Loucy (cell line): Measurements from ENCODE around the gene MYD88.

ENCODE experiments used
- H2AFZ ChIP-seq: fragments of 200-600 bp; sonication (generic); 2 replicates; pipeline ENCODE4 v1.6.0; 2016; ENCODE audit warnings: antibody characterized with exemption, mild to moderate bottlenecking, low read length, moderate library complexity
- H3F3A ChIP-seq: fragments of 200-600 bp; 2 replicates; pipeline ENCODE4 v1.6.0; 2016; ENCODE audit warnings: antibody characterized with exemption, low read depth, mild to moderate bottlenecking
- H3K27me3 ChIP-seq: fragments of 200-600 bp; sonication (generic); 2 replicates; pipeline ENCODE4 v1.6.1; 2014; ENCODE audit warnings: low read length, mild to moderate bottlenecking; ENCODE audit not compliant: insufficient read depth, poor library complexity, severe bottlenecking
- H3K36me3 ChIP-seq: fragments of 200-600 bp; sonication (generic); 2 replicates; pipeline ENCODE4 v1.6.1; 2016; ENCODE audit warnings: low read length; ENCODE audit not compliant: insufficient read depth
- H3K4me1 ChIP-seq: fragments of 200-600 bp; sonication (generic); 2 replicates; pipeline ENCODE4 v1.5.1; 2014; ENCODE audit warnings: low read length, mild to moderate bottlenecking; ENCODE audit not compliant: insufficient read depth, poor library complexity, severe bottlenecking
- H3K4me2 ChIP-seq: fragments of 200-600 bp; sonication (generic); 2 replicates; pipeline ENCODE4 v1.6.0; 2014; ENCODE audit warnings: antibody characterized with exemption, low read length, low read depth, mild to moderate bottlenecking; ENCODE audit not compliant: poor library complexity, severe bottlenecking
- H3K4me3 ChIP-seq: fragments of 200-600 bp; sonication (generic); 2 replicates; pipeline ENCODE4 v1.5.1; 2014; ENCODE audit warnings: low read length, mild to moderate bottlenecking, mixed read lengths; ENCODE audit not compliant: poor library complexity, severe bottlenecking
- H3K79me2 ChIP-seq: fragments of 200-600 bp; sonication (generic); 2 replicates; pipeline ENCODE4 v1.6.1; 2014; ENCODE audit warnings: low read length; ENCODE audit not compliant: insufficient read depth
- H3K9ac ChIP-seq: fragments of 200-600 bp; sonication (generic); 2 replicates; pipeline ENCODE4 v1.6.0; 2014; ENCODE audit warnings: mild to moderate bottlenecking, low read depth, low read length, moderate library complexity; ENCODE audit not compliant: poor library complexity, severe bottlenecking
- H3K9me2 ChIP-seq: fragments of 200-600 bp; sonication (generic); replicated peaks from 2 replicates; pipeline ENCODE4 v1.6.1; 2016; ENCODE audit warnings: low read depth, low read length, mixed read lengths
- H3K9me3 ChIP-seq: fragments of 200-600 bp; sonication (generic); 2 replicates; pipeline ENCODE4 v1.6.1; 2014; ENCODE audit warnings: mild to moderate bottlenecking, antibody characterized with exemption, low read length, low read depth; ENCODE audit not compliant: insufficient read depth
- H4K20me1 ChIP-seq: fragments of 200-600 bp; sonication (generic); 2 replicates; pipeline ENCODE4 v1.6.0; 2014; ENCODE audit warnings: antibody characterized with exemption, low read length, mild to moderate bottlenecking; ENCODE audit not compliant: insufficient read depth, poor library complexity, severe bottlenecking
- CTCF ChIP-seq: fragments of 200-600 bp; sonication (generic); conservative IDR thresholded peaks from 2 replicates; pipeline ENCODE4 v1.5.1; 2014; ENCODE audit warnings: mild to moderate bottlenecking, antibody characterized with exemption, low read length
- EZH2phosphoT487 ChIP-seq: fragments of 200-600 bp; IDR thresholded peaks from 2 replicates; pipeline ENCODE4 v1.6.1; 2018; ENCODE audit warnings: antibody characterized with exemption, mild to moderate bottlenecking, moderate library complexity, borderline replicate concordance

MYD88 gene

GRCh38 chr3:38125305-38126120 lies 12.9 kb upstream of the MYD88 start:
- Histone ChIP-seq H3K27me3 (no peaks in the 10 kb centered on the region), H3K4me1 (no peaks in the 10 kb centered on the region), H3K4me3 (no peak overlapping the region), H3K9me3 (no peaks in the 10 kb centered on the region), H3K79me2 (no peaks in the 10 kb centered on the region), H3K9ac (no peak overlapping the region), H3K36me3 (peaks cover 66% of the 10 kb centered on the region; the same call in 1 of the 2 replicates), H3F3A (no peaks in the 10 kb centered on the region), H3K4me2 (no peak overlapping the region), H3K9me2 (no peaks in the 10 kb centered on the region), H2AFZ (no peak overlapping the region), H4K20me1 (no peaks in the 10 kb centered on the region)
- no peak for TF ChIP-seq CTCF
- TF ChIP-seq EZH2phosphoT487: no peak

GRCh38 chr3:38126121-38126892 lies 12.2 kb upstream of the MYD88 start:
- Histone ChIP-seq H3K9me2 (no peaks in the 10 kb centered on the region), H3K4me3 (no peak overlapping the region), H2AFZ (no peak overlapping the region), H4K20me1 (peaks cover 4% of the 10 kb centered on the region), H3K4me1 (no peaks in the 10 kb centered on the region), H3K27me3 (no peaks in the 10 kb centered on the region), H3F3A (no peaks in the 10 kb centered on the region), H3K9ac (no peak overlapping the region), H3K79me2 (no peaks in the 10 kb centered on the region), H3K4me2 (no peak overlapping the region), H3K9me3 (no peaks in the 10 kb centered on the region), H3K36me3 (peaks cover 68% of the 10 kb centered on the region; the same call in 1 of the 2 replicates)
- no peak for TF ChIP-seq EZH2phosphoT487
- TF ChIP-seq CTCF: no peak

GRCh38 chr3:38127611-38128302 lies 10.7 kb upstream of the MYD88 start:
- TF ChIP-seq CTCF: no peak
- no peak for TF ChIP-seq EZH2phosphoT487
- Histone ChIP-seq H2AFZ (no peak overlapping the region), H3K79me2 (no peaks in the 10 kb centered on the region), H3K27me3 (no peaks in the 10 kb centered on the region), H3K9me2 (no peaks in the 10 kb centered on the region), H3K36me3 (peaks cover 56% of the 10 kb centered on the region; the same call in 1 of the 2 replicates), H3K4me1 (no peaks in the 10 kb centered on the region), H3K4me3 (no peak overlapping the region), H3K9me3 (no peaks in the 10 kb centered on the region), H4K20me1 (peaks cover 4% of the 10 kb centered on the region), H3K4me2 (no peak overlapping the region), H3F3A (no peaks in the 10 kb centered on the region), H3K9ac (no peak overlapping the region)
